Nephron (organoid): Measurements from ENCODE around the gene SH3BGRL2.

Experiments used
- H3K27ac Mint-ChIP-seq, 3 experiments: 2 replicates each; pipeline ENCODE4 v1.8.0; 2020; ENCODE audit warnings: mixed read lengths in 3 of 3, mild to moderate bottlenecking in 2 of 3, moderate library complexity in 1 of 3
- H3K27me3 Mint-ChIP-seq: 2 replicates; pipeline ENCODE4 v1.8.0; 2021; ENCODE audit warnings: low read depth, mild to moderate bottlenecking, moderate library complexity, mixed read lengths
- H3K36me3 Mint-ChIP-seq: 2 replicates; pipeline ENCODE4 v1.8.0; 2020; ENCODE audit warnings: low read depth, mixed read lengths
- H3K4me1 Mint-ChIP-seq: 2 replicates; pipeline ENCODE4 v1.8.0; 2020; ENCODE audit warnings: mixed read lengths
- H3K4me3 Mint-ChIP-seq, 3 experiments: 2 replicates each; pipeline ENCODE4 v1.8.0; 2020; ENCODE audit warnings: mild to moderate bottlenecking in 3 of 3, mixed read lengths in 3 of 3, moderate library complexity in 2 of 3
- H3K9me3 Mint-ChIP-seq: 2 replicates; pipeline ENCODE4 v1.8.0; 2020; ENCODE audit warnings: mixed read lengths
- CTCF ChIP-seq, 3 experiments: fragments of 200-600 bp; sonication (generic); IDR thresholded peaks; one replicate each; pipeline ENCODE4 v1.5.0; 2021; ENCODE audit warnings: antibody characterized with exemption in 3 of 3; ENCODE audit not compliant: unreplicated experiment in 3 of 3

The SH3BGRL2 gene

DNA sequence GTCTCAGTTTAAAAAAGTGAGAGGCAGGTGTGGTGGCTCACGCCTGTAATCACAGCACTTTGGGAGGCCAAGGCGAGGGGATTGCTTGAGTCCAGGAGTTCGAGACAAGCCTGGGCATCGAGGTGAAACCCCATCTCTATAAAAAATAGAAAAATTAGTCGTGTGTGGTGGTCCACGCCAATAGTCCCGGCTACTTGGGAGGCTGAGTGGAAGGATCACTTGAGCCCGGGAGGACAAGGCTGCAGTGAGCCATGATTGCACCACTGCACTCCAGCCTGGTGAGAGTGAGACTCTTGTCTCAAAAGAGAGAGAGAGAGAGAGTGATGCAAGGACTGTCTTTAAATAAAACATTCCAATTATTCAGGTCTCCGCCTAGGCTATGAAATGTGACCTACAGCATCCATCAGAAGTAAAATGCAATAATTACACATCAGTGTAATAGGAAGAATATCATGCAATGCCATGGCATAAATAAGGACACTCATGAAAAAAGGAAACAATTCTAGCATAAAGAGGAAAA, 81.5 kb downstream of the SH3BGRL2 start:
- no peak overlapping the region for H3K4me3 Mint-ChIP-seq

DNA sequence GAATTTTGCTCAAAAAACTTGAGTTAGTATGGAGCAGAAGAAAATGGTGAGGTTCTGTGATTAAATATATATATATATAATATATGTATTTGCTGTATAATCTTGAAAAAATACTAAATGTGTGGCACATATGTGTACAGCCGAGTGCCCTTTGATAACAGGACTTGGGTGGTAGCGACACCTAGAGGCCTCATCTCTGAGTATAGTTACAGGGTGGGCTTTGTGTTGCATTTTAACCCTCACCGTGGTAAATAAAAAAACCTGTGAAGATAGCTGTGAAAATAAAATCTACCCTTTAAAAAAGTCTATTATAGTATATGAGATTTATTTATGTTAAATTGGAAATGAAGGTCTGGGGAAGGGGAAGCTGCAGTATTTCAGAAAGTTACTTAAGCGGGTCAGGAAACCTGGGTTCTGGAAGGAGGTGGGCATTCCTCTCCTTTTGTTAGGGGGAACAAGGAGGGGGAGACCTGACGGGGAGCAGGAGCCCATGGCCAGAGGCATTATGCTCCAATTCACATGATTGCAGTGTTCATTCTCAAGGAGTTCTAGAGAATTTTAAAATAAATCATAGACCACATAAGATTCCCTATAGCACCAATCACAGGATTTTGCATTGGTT, 82.7 kb downstream of the SH3BGRL2 start:
- H3K4me3 Mint-ChIP-seq = no peak overlapping the region
- H3K27ac Mint-ChIP-seq = no peak overlapping the region
- H3K36me3 Mint-ChIP-seq = no peaks in the 10 kb centered on the region
- peak; percentile 71 to 83 (median 79) for TF ChIP-seq CTCF (IDR thresholded peaks at IDR 0.05; ENCODE audit: unreplicated experiment in 3 of 3)
- H3K27me3 Mint-ChIP-seq = no peaks in the 10 kb centered on the region
- H3K9me3 Mint-ChIP-seq = no peaks in the 10 kb centered on the region
- peaks cover 11% of the 10 kb centered on the region for H3K4me1 Mint-ChIP-seq

More for the DNA sequence above, 81.5 kb downstream of the SH3BGRL2 start:
- Mint-ChIP-seq H3K36me3 (no peaks in the 10 kb centered on the region), H3K27me3 (no peaks in the 10 kb centered on the region), H3K27ac (peak overlapping the region in 1 of 3 experiments; percentile 27), H3K9me3 (no peaks in the 10 kb centered on the region), H3K4me1 (peaks cover 11% of the 10 kb centered on the region)
- TF ChIP-seq CTCF (IDR thresholded peaks at IDR 0.05; ENCODE audit: unreplicated experiment in 3 of 3) = no peak

DNA sequence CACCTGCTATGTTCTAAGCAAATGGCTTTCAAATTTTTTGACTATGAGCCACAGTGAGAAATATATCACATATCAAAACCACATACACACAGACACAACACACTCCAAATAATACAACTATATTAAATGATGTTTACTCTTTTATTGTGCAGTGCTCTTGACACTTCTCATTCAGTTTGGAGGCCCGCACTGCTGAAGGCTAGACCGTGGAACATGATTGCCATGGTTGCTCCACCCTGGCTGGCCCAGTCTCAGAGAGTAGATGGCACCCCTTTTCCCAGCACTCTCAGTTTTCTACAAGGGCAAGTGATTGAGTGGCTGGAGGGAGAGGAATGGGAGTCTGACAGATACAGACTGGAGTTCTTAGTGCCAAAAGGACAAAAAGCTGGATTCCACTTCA, 86.9 kb downstream of the SH3BGRL2 start:
- no peaks in the 10 kb centered on the region for H3K27me3 Mint-ChIP-seq
- no peaks in the 10 kb centered on the region for H3K9me3 Mint-ChIP-seq

GRCh38 chr6:79718509-79719247, 87.5 kb downstream of the SH3BGRL2 start:
- H3K27ac Mint-ChIP-seq = no peak overlapping the region
- no peak for TF ChIP-seq CTCF (IDR thresholded peaks at IDR 0.05; ENCODE audit: unreplicated experiment in 3 of 3)

More for the DNA sequence above, 86.9 kb downstream of the SH3BGRL2 start:
- no peak for TF ChIP-seq CTCF (IDR thresholded peaks at IDR 0.05; ENCODE audit: unreplicated experiment in 3 of 3)
- no peak overlapping the region for H3K4me3 Mint-ChIP-seq
- H3K36me3 Mint-ChIP-seq = no peaks in the 10 kb centered on the region
- no peak overlapping the region for H3K27ac Mint-ChIP-seq
- H3K4me1 Mint-ChIP-seq = no peaks in the 10 kb centered on the region

GRCh38 chr6:79719248-79719960, 88.3 kb downstream of the SH3BGRL2 start:
- Mint-ChIP-seq H3K4me1 (no peaks in the 10 kb centered on the region), H3K36me3 (no peaks in the 10 kb centered on the region), H3K27ac (no peak overlapping the region), H3K9me3 (no peaks in the 10 kb centered on the region), H3K27me3 (no peaks in the 10 kb centered on the region), H3K4me3 (no peak overlapping the region)
- TF ChIP-seq CTCF (IDR thresholded peaks at IDR 0.05; ENCODE audit: unreplicated experiment in 3 of 3) = no peak

More at GRCh38 chr6:79718509-79719247, 87.5 kb downstream of the SH3BGRL2 start:
- H3K36me3 Mint-ChIP-seq = no peaks in the 10 kb centered on the region
- H3K4me1 Mint-ChIP-seq = no peaks in the 10 kb centered on the region
- H3K9me3 Mint-ChIP-seq = no peaks in the 10 kb centered on the region
- H3K27me3 Mint-ChIP-seq = no peaks in the 10 kb centered on the region
- no peak overlapping the region for H3K4me3 Mint-ChIP-seq
